Measurements from ENCODE around the gene NPBWR2.

The NPBWR2 gene

GRCh38 chr20:64116541-64117431 is 9.4 kb upstream of the NPBWR2 start:
- DNase-seq = no peak

GRCh38 chr20:64116016-64116415 is 8.7 kb upstream of the NPBWR2 start:
- DNase-seq = no peak

GRCh38 chr20:64115171-64115911 is 8.0 kb upstream of the NPBWR2 start:
- DNase-seq = no peak

- no peak for DNase-seq
Measured at GRCh38 chr20:64114356-64114971, 7.1 kb upstream of the NPBWR2 start.

- DNase-seq = no peak
Measured at GRCh38 chr20:64113796-64114355, 6.5 kb upstream of the NPBWR2 start.

GRCh38 chr20:64113444-64113775 is 6.0 kb upstream of the NPBWR2 start:
- no peak for DNase-seq

- no peak for DNase-seq
Measured at GRCh38 chr20:64112691-64113443, 5.5 kb upstream of the NPBWR2 start.

- no peak for DNase-seq
Measured at GRCh38 chr20:64111841-64112641, 4.7 kb upstream of the NPBWR2 start.

GRCh38 chr20:64110411-64111068 is 3.2 kb upstream of the NPBWR2 start:
- DNase-seq = no peak

GRCh38 chr20:64109831-64110391 is 2.5 kb upstream of the NPBWR2 start:
- DNase-seq = no peak

- no peak for DNase-seq
Measured at GRCh38 chr20:64108731-64109681, 1.6 kb upstream of the NPBWR2 start.

GRCh38 chr20:64107736-64108457 is 532 bp upstream of the NPBWR2 start:
- no peak for DNase-seq

GRCh38 chr20:64106435-64106961 is 867 bp downstream of the NPBWR2 start:
- DNase-seq = no peak

GRCh38 chr20:64105846-64106434 is 1.4 kb downstream of the NPBWR2 start:
- no peak for DNase-seq

GRCh38 chr20:64104667-64105451 is 2.5 kb downstream of the NPBWR2 start:
- DNase-seq = no peak

GRCh38 chr20:64103871-64104666 is 3.3 kb downstream of the NPBWR2 start:
- no peak for DNase-seq

Measured in CD4-positive, alpha-beta T cell treated with Interleukin-12 subunit alpha and Interleukin-12 subunit beta, for 1 hour (primary cell).